Stomach (tissue), 4 donors: ENCODE results near the gene FNDC3B.

Experiments
- CTCF ChIP-seq, 7 experiments: fragments of 450-650 bp in 4 of 7; fragments of 200-600 bp in 3 of 7; sonication (generic) in 3 of 7; IDR thresholded peaks; one replicate each; pipeline ENCODE4 v1.5.1; 2016 to 2019; ENCODE audit warnings: antibody characterized with exemption in 7 of 7, control low read depth in 2 of 7, mild to moderate bottlenecking in 1 of 7
- EP300 ChIP-seq: sonication (generic); formaldehyde crosslinking; IDR thresholded peaks from one replicate; pipeline ENCODE4 v1.6.1; 2017; ENCODE audit warnings: antibody characterized with exemption
- POLR2AphosphoS5 ChIP-seq, 3 donors: sonication (generic); formaldehyde crosslinking; IDR thresholded peaks; one replicate each; pipeline ENCODE4 v1.6.1; 2016; ENCODE audit warnings: antibody characterized with exemption in 3 of 3

DNA sequence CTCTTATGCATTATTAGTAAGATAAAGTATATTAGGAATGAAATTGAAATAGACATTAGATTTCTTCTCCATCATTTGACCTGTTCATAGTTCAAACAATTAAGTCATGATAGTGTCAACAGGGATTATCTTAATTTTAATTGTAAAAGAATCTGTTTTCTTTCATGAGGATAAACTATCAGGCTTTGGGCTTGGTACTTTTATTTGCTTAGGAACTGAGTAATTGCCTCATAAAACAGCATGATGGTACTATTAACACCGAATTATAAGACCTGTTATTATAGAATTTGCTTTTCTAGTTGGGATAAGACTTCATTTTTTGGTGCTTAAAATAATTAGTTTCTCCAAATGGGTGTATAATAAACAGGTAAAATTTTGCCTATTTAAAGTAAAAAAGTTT lies 71.8 kb downstream of the FNDC3B start:
- TF ChIP-seq POLR2AphosphoS5 (IDR thresholded peaks at IDR 0.05): no peak
- no peak for TF ChIP-seq CTCF (IDR thresholded peaks at IDR 0.05)
- no peak for TF ChIP-seq EP300
